Measurements from ENCODE around the gene ERBB4. TPM values are rescaled to one million over a fixed set of nuclear protein-coding genes. Genes with fewer than 3 reads are reported as not detected.

Gene ERBB4
- total RNA-seq, 4 donors from 2014 or later, result 1.6 to 5.7 (median 3.5) TPM

DNA sequence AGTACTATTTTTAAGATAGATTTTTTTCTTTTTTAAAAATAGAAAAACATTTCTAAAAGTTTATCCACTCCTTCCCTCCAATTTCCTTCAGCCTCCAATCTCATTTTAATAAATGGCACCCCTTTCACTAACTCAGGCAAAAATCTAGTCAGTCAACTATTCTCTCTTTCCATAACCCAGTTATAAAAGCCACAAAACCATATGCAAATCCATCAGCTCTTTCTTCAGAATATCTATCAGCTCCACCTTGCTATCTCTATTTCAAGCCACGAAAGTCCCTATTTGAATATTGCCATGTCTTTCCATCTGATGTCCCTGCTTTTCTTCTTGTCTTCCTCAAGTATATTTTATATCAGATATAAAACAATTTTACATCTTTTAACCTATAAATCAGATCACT lies 397.1 kb downstream of the ERBB4 start:
- no peak overlapping the region for H3K4me3 ChIP-seq
- intact Hi-C loops (cut with DNase I; ENCODE audit: low total_unique reads), result no loop called here

DNA sequence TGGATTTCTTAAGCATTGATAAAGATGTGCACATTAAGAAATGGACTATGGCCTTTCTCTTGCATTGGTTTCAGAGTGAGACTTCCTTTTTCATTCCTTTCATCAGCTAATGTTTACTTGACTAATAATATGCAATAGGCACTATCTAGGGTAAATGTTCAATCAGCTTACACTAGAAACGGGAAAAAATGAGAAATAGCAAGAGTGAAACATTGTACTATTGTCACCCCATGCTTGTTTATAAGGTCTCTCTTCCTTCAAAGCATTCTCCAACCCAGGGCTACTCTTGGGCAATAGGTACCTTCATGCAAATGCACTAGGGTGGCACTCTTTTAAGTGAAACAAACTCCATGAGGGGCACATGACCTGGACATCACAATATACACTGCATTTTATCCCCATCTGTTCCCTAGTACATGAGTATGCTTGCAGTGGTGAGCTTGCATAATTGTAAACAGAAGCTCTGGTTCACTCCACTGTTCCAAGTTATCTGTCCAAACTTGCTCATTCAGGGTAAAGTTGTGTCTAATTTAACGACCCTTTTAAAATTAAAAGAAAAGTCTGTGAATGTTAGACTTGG lies 402.3 kb downstream of the ERBB4 start:
- H3K4me3 ChIP-seq, result no peak overlapping the region
- H3K27me3 ChIP-seq, result no peaks in the 10 kb centered on the region
- intact Hi-C loops (cut with DNase I; ENCODE audit: low total_unique reads) (no loop called here), in situ Hi-C loops (cut with MboI; ENCODE audit: low sequenced_read_pairs in 4 of 4) (no loop called here)
- no peak overlapping the region for H3K27ac ChIP-seq
- TF ChIP-seq POLR2A (IDR thresholded peaks at IDR 0.05), result no peak
- TF ChIP-seq, protein P1, sequence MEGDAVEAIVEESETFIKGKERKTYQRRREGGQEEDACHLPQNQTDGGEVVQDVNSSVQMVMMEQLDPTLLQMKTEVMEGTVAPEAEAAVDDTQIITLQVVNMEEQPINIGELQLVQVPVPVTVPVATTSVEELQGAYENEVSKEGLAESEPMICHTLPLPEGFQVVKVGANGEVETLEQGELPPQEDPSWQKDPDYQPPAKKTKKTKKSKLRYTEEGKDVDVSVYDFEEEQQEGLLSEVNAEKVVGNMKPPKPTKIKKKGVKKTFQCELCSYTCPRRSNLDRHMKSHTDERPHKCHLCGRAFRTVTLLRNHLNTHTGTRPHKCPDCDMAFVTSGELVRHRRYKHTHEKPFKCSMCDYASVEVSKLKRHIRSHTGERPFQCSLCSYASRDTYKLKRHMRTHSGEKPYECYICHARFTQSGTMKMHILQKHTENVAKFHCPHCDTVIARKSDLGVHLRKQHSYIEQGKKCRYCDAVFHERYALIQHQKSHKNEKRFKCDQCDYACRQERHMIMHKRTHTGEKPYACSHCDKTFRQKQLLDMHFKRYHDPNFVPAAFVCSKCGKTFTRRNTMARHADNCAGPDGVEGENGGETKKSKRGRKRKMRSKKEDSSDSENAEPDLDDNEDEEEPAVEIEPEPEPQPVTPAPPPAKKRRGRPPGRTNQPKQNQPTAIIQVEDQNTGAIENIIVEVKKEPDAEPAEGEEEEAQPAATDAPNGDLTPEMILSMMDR (IDR thresholded peaks at IDR 0.05 in 4 of 5, conservative IDR thresholded peaks at IDR 0.05 in 1 of 5), result no peak
- DNase-seq (no peak), ATAC-seq (no peak)
- H3K36me3 ChIP-seq, result no peaks in the 10 kb centered on the region
- no peaks in the 10 kb centered on the region for H3K4me1 ChIP-seq
- no peaks in the 10 kb centered on the region for H3K9me3 ChIP-seq

More for the DNA sequence above, 397.1 kb downstream of the ERBB4 start:
- ATAC-seq (no peak), DNase-seq (no peak)
- TF ChIP-seq POLR2A (IDR thresholded peaks at IDR 0.05), result no peak
- TF ChIP-seq, protein P1 (IDR thresholded peaks at IDR 0.05 in 4 of 5, conservative IDR thresholded peaks at IDR 0.05 in 1 of 5), result no peak
- Histone ChIP-seq H3K4me1 (no peaks in the 10 kb centered on the region), H3K27me3 (no peaks in the 10 kb centered on the region), H3K27ac (no peak overlapping the region), H3K36me3 (no peaks in the 10 kb centered on the region), H3K9me3 (no peaks in the 10 kb centered on the region)
- in situ Hi-C loops (cut with MboI; ENCODE audit: low sequenced_read_pairs in 4 of 4), result no loop called here

DNA sequence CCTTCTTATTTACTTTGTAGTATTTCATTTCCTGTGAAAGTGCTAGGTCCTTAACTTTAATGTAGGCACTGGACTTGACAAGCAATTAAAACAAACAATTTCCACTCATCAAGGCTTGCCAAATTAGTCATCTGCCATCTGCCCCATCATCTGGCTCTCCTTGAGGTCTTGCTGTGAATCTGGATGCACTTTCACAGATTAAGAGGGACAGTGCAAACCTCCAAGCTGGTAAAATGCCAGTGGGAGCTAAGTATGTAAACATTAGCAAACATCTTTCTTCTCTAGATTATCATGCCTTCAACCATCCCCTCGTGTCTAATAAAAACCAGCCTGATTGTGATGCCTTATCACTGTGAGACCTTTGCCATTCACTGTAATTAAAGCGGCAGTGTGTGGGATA lies 402.9 kb downstream of the ERBB4 start:
- DNase-seq (no peak), ATAC-seq (no peak)
- Histone ChIP-seq H3K4me3 (no peak overlapping the region), H3K4me1 (no peaks in the 10 kb centered on the region), H3K27me3 (no peaks in the 10 kb centered on the region), H3K36me3 (no peaks in the 10 kb centered on the region), H3K9me3 (no peaks in the 10 kb centered on the region), H3K27ac (no peak overlapping the region)
- TF ChIP-seq POLR2A (IDR thresholded peaks at IDR 0.05), result no peak
- in situ Hi-C loops (cut with MboI; ENCODE audit: low sequenced_read_pairs in 4 of 4) (no loop called here), intact Hi-C loops (cut with DNase I; ENCODE audit: low total_unique reads) (no loop called here)

DNA sequence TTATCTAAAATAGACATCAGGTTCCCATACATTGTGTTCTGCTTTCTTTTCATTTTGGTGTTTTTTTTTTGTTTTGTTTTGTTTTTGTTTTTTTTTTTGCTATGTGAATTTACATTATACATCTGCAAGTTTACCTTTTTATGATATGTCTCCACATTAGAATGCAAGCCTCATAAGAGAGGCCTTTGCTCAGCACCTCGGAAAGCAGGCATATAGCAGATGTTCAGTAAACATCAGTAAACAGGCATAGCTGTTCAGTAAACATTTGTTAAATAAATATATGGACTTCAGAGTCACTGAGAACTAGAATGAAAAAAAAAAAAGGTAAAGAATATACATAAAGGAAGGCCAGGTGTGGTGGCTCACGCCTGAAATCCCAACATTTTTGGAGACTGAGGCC lies 405.3 kb downstream of the ERBB4 start:
- DNase-seq, result no peak
- no peak for TF ChIP-seq POLR2A (IDR thresholded peaks at IDR 0.05)
- TF ChIP-seq, protein P1 (IDR thresholded peaks at IDR 0.05 in 4 of 5, conservative IDR thresholded peaks at IDR 0.05 in 1 of 5), result no peak
- no peaks in the 10 kb centered on the region for H3K27me3 ChIP-seq
- no peak for ATAC-seq
- in situ Hi-C loops (cut with MboI; ENCODE audit: low sequenced_read_pairs in 4 of 4) (no loop called here), intact Hi-C loops (cut with DNase I; ENCODE audit: low total_unique reads) (no loop called here)
- no peak overlapping the region for H3K4me3 ChIP-seq
- H3K4me1 ChIP-seq, result no peaks in the 10 kb centered on the region
- no peaks in the 10 kb centered on the region for H3K36me3 ChIP-seq
- no peaks in the 10 kb centered on the region for H3K9me3 ChIP-seq
- H3K27ac ChIP-seq, result no peak overlapping the region

DNA sequence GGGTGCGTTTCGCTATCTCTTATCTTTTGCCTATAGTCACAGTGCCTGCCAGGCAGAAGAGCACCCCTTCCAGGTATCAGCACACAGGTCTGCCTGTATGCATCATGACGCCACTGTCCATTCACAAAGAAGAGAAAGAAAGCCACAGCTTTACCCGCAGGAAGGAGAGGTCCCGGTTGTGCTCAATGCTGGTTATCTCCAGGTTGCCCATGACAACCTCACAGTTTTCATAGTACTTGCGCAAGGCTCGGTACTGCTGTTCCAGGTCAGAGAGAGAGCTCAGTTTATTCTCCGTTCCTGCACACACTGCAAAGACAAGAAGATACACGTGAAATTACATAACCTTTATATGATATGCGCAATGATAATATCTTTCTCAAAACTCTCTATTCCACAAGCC lies 414.0 kb downstream of the ERBB4 start:
- Histone ChIP-seq H3K4me3 (no peak overlapping the region), H3K27ac (no peak overlapping the region), H3K4me1 (no peaks in the 10 kb centered on the region)

More for the DNA sequence above, 414.0 kb downstream of the ERBB4 start:
- no peak for TF ChIP-seq POLR2A (IDR thresholded peaks at IDR 0.05)
- TF ChIP-seq, protein P1 (IDR thresholded peaks at IDR 0.05 in 4 of 5, conservative IDR thresholded peaks at IDR 0.05 in 1 of 5), result no peak
- DNase-seq (no peak), ATAC-seq (no peak)
- no peaks in the 10 kb centered on the region for H3K36me3 ChIP-seq
- intact Hi-C loops (cut with DNase I; ENCODE audit: low total_unique reads) (no loop called here), in situ Hi-C loops (cut with MboI; ENCODE audit: low sequenced_read_pairs in 4 of 4) (no loop called here)
- H3K9me3 ChIP-seq, result no peaks in the 10 kb centered on the region
- H3K27me3 ChIP-seq, result no peaks in the 10 kb centered on the region

Measured in gastrocnemius medialis (tissue), 4 donors.